Activated CD4-positive, alpha-beta T cell treated with anti-CD3 and anti-CD28 coated beads, Interleukin-2, amount 10 ng/mL, durations not matched to agents 7 days and 5 days (primary cell): ENCODE data around the gene TNS4. TPM values are rescaled to one million over a fixed set of nuclear protein-coding genes. Genes with fewer than 3 reads are reported as not detected.
A peak's percentile ranks its signal among the peaks of the same experiment; 100 is the strongest.

Source experiments
- CTCF ChIA-PET: fragments of 350-600 bp; sonication (Branson Sonifier 250); formaldehyde crosslinking; loops from one replicate; lab custom pipeline; 2021; ENCODE audit warnings: antibody characterized with exemption; lab: Charles Lee
- POLR2A ChIA-PET: fragments of 350-600 bp; sonication (Branson Sonifier 250); formaldehyde crosslinking; loops from one replicate; lab custom pipeline; 2021; ENCODE audit warnings: antibody characterized with exemption; lab: Charles Lee
- DNase-seq: peaks from one replicate; pipeline ENCODE4 v3.0.0-alpha.2; 2020
- H3K27ac Mint-ChIP-seq: one replicate; pipeline ENCODE4 v1.8.0; 2021; ENCODE audit warnings: mild to moderate bottlenecking, moderate library complexity, mixed read lengths
- H3K27me3 Mint-ChIP-seq: one replicate; pipeline ENCODE4 v1.8.0; 2021; ENCODE audit warnings: mixed read lengths
- H3K36me3 Mint-ChIP-seq: one replicate; pipeline ENCODE4 v1.8.0; 2021; ENCODE audit warnings: low read depth, mixed read lengths
- H3K4me1 Mint-ChIP-seq: one replicate; pipeline ENCODE4 v1.8.0; 2021; ENCODE audit warnings: mixed read lengths
- H3K4me3 Mint-ChIP-seq: one replicate; pipeline ENCODE4 v1.8.0; 2021; ENCODE audit warnings: mild to moderate bottlenecking, moderate library complexity, mixed read lengths
- H3K9me3 Mint-ChIP-seq: one replicate; pipeline ENCODE4 v1.8.0; 2021; ENCODE audit warnings: mixed read lengths
- total RNA-seq, 2 experiments: library from RNA; stranded (reverse); gene quantifications; one replicate each; pipeline ENCODE4 v1.2.3, GENCODE V29; 2021

The TNS4 gene
- total RNA-seq, 2 experiments from 2014 or later = 3.5 to 3.7 TPM

GRCh38 chr17:40462343-40463121 lies 38.9 kb downstream of the TNS4 start:
- no peak overlapping the region for H3K27ac Mint-ChIP-seq
- CTCF ChIA-PET = interaction anchor here (1.2 to 4.2 kb wide), 4 partner anchors 12 to 70 kb away, joined by 3 to 27 read pairs (median 5); no protein-coding TSS in a partner anchor
- DNase-seq = no peak
- no peaks in the 10 kb centered on the region for H3K9me3 Mint-ChIP-seq
- H3K4me1 Mint-ChIP-seq = peaks cover 7% of the 10 kb centered on the region
- POLR2A ChIA-PET = no interaction called here
- peaks cover 3% of the 10 kb centered on the region for H3K36me3 Mint-ChIP-seq
- peaks cover 11% of the 10 kb centered on the region for H3K27me3 Mint-ChIP-seq
- no peak overlapping the region for H3K4me3 Mint-ChIP-seq

- H3K27me3 Mint-ChIP-seq = peaks cover 9% of the 10 kb centered on the region
- H3K4me1 Mint-ChIP-seq = peaks cover 7% of the 10 kb centered on the region
- no peak overlapping the region for H3K27ac Mint-ChIP-seq
- no peak overlapping the region for H3K4me3 Mint-ChIP-seq
- no peak for DNase-seq
- CTCF ChIA-PET = interaction anchor here (1.1 to 4.2 kb wide), 5 partner anchors 11 to 99 kb away, joined by 3 to 27 read pairs (median 5); no protein-coding TSS in a partner anchor
- peaks cover 9% of the 10 kb centered on the region for H3K36me3 Mint-ChIP-seq
- no peaks in the 10 kb centered on the region for H3K9me3 Mint-ChIP-seq
- POLR2A ChIA-PET = no interaction called here
These were observed 39.6 kb downstream of the TNS4 start for GRCh38 chr17:40461732-40462342.

- peaks cover 3% of the 10 kb centered on the region for H3K4me1 Mint-ChIP-seq
- no peaks in the 10 kb centered on the region for H3K9me3 Mint-ChIP-seq
- H3K27ac Mint-ChIP-seq = no peak overlapping the region
- no peak for DNase-seq
- H3K27me3 Mint-ChIP-seq = peaks cover 4% of the 10 kb centered on the region
- ChIA-PET CTCF (interaction anchor here (1.1 to 4.2 kb wide), 3 partner anchors 11 to 99 kb away, joined by 4 to 27 read pairs (median 5); no protein-coding TSS in a partner anchor), POLR2A (no interaction called here)
- H3K4me3 Mint-ChIP-seq = no peak overlapping the region
- H3K36me3 Mint-ChIP-seq = peaks cover 12% of the 10 kb centered on the region
These were observed 40.3 kb downstream of the TNS4 start for GRCh38 chr17:40460968-40461731.

GRCh38 chr17:40460604-40460967 lies 40.8 kb downstream of the TNS4 start:
- Mint-ChIP-seq H3K27ac (no peak overlapping the region), H3K9me3 (no peaks in the 10 kb centered on the region), H3K27me3 (no peaks in the 10 kb centered on the region), H3K36me3 (peaks cover 17% of the 10 kb centered on the region), H3K4me1 (no peaks in the 10 kb centered on the region), H3K4me3 (no peak overlapping the region)
- no peak for DNase-seq
- ChIA-PET CTCF (interaction anchor here (1.1 to 4.2 kb wide), 4 partner anchors 10 to 100 kb away, joined by 4 to 27 read pairs (median 6); no protein-coding TSS in a partner anchor), POLR2A (no interaction called here)

GRCh38 chr17:40459636-40460603 lies 41.5 kb downstream of the TNS4 start:
- H3K36me3 Mint-ChIP-seq = peaks cover 17% of the 10 kb centered on the region
- DNase-seq = no peak
- H3K27ac Mint-ChIP-seq = no peak overlapping the region
- ChIA-PET POLR2A (no interaction called here), CTCF (interaction anchor here (1.3 to 4.2 kb wide), 3 partner anchors 16 to 101 kb away, joined by 5 to 27 read pairs (median 7); no protein-coding TSS in a partner anchor)
- no peaks in the 10 kb centered on the region for H3K27me3 Mint-ChIP-seq
- H3K9me3 Mint-ChIP-seq = no peaks in the 10 kb centered on the region
- no peak overlapping the region for H3K4me3 Mint-ChIP-seq
- H3K4me1 Mint-ChIP-seq = no peaks in the 10 kb centered on the region

- H3K27me3 Mint-ChIP-seq = no peaks in the 10 kb centered on the region
- CTCF ChIA-PET = interaction anchor here (0.9 kb wide), 1 partner anchor 25 kb away, joined by 3 read pairs; no protein-coding TSS in a partner anchor
- POLR2A ChIA-PET = no interaction called here
- H3K4me3 Mint-ChIP-seq = no peak overlapping the region
- no peaks in the 10 kb centered on the region for H3K4me1 Mint-ChIP-seq
- DNase-seq = no peak
- H3K9me3 Mint-ChIP-seq = no peaks in the 10 kb centered on the region
- peak overlapping the region; percentile 39 for H3K27ac Mint-ChIP-seq
- peaks cover 22% of the 10 kb centered on the region for H3K36me3 Mint-ChIP-seq
These were observed 42.5 kb downstream of the TNS4 start for GRCh38 chr17:40458851-40459482.

GRCh38 chr17:40457964-40458791 lies 43.2 kb downstream of the TNS4 start:
- no peak overlapping the region for H3K4me3 Mint-ChIP-seq
- ChIA-PET CTCF (interaction anchor here (0.8 to 1.3 kb wide), 4 partner anchors 10 to 75 kb away, joined by 3 to 4 read pairs (median 3); no protein-coding TSS in a partner anchor), POLR2A (no interaction called here)
- no peaks in the 10 kb centered on the region for H3K9me3 Mint-ChIP-seq
- DNase-seq = no peak
- no peaks in the 10 kb centered on the region for H3K4me1 Mint-ChIP-seq
- no peaks in the 10 kb centered on the region for H3K27me3 Mint-ChIP-seq
- peaks cover 29% of the 10 kb centered on the region for H3K36me3 Mint-ChIP-seq
- H3K27ac Mint-ChIP-seq = no peak overlapping the region

- H3K36me3 Mint-ChIP-seq = peaks cover 37% of the 10 kb centered on the region
- CTCF ChIA-PET = interaction anchor here (0.8 to 1.3 kb wide), 4 partner anchors 10 to 75 kb away, joined by 3 to 5 read pairs (median 4); no protein-coding TSS in a partner anchor
These were observed 44.1 kb downstream of the TNS4 start for GRCh38 chr17:40457369-40457768.

GRCh38 chr17:40456396-40456951 lies 44.9 kb downstream of the TNS4 start:
- no peaks in the 10 kb centered on the region for H3K9me3 Mint-ChIP-seq
- no peak overlapping the region for H3K27ac Mint-ChIP-seq
- ChIA-PET POLR2A (no interaction called here), CTCF (interaction anchor here (0.7 to 2.7 kb wide), 11 partner anchors 9 to 153 kb away, joined by 3 to 11 read pairs (median 3); partner anchors contain the start of gene IGFBP4)
- H3K4me3 Mint-ChIP-seq = no peak overlapping the region
- peaks cover 40% of the 10 kb centered on the region for H3K36me3 Mint-ChIP-seq
- H3K4me1 Mint-ChIP-seq = no peaks in the 10 kb centered on the region
- no peaks in the 10 kb centered on the region for H3K27me3 Mint-ChIP-seq
- no peak for DNase-seq

More at GRCh38 chr17:40457369-40457768, 44.1 kb downstream of the TNS4 start:
- Mint-ChIP-seq H3K4me1 (no peaks in the 10 kb centered on the region), H3K27me3 (no peaks in the 10 kb centered on the region), H3K9me3 (no peaks in the 10 kb centered on the region), H3K27ac (no peak overlapping the region), H3K4me3 (no peak overlapping the region)
- POLR2A ChIA-PET = no interaction called here
- no peak for DNase-seq

- Mint-ChIP-seq H3K9me3 (no peaks in the 10 kb centered on the region), H3K27ac (no peak overlapping the region), H3K4me3 (no peak overlapping the region), H3K36me3 (peaks cover 45% of the 10 kb centered on the region), H3K4me1 (peaks cover 14% of the 10 kb centered on the region), H3K27me3 (no peaks in the 10 kb centered on the region)
- no peak for DNase-seq
- ChIA-PET POLR2A (no interaction called here), CTCF (interaction anchor here (0.6 to 2.7 kb wide), 6 partner anchors 9 to 86 kb away, joined by 3 to 11 read pairs (median 6); partner anchors contain the start of gene IGFBP4)
These were observed 46.8 kb downstream of the TNS4 start for GRCh38 chr17:40454613-40454995.
